ENCODE results near the gene INPP4B. TPM values are rescaled to one million over a fixed set of nuclear protein-coding genes. Genes with fewer than 3 reads are reported as not detected.

Gene INPP4B
- total RNA-seq, 1 donor from 2014 or later: 32.7 TPM

DNA sequence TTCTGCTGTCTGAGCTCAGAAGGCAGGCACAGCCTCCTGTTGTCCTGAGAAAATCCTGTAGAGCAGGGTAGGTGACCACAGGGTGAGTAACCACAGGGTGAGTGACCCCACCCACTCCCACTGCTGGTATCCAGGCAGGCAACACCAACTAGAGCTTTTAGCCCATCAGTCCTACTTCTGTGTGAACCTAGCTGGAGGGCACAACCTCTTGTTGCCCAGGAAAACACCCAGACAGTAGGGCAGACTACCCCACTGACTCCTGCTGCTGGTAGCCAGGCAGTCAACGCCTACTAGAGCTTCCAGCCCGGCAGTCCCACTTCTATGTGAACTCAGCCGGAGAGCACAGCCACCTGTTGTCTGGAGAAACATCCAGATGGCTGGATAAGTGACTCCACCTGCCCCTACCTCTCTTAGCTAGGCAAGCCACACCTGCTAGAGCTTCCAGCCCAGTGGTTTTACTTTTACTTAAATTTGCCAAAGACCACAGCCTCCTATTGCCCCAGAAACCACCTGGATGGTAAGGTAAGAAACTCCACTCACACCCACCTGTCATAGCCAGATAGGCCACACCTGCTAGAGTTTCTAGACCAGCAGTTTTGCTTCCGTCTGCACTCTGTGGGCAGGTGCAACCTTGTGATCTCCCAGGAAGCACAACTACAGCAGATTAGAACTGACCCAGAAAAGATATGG is 371.6 kb downstream of the INPP4B start:
- intact Hi-C loops (cut with DNase I): no loop called here
- H3K4me3 ChIP-seq: no peak overlapping the region
- H3K4me1 ChIP-seq: no peaks in the 10 kb centered on the region
- no peaks in the 10 kb centered on the region for H3K9me3 ChIP-seq
- no peaks in the 10 kb centered on the region for H3K27me3 ChIP-seq
- no peak for DNase-seq (ENCODE audit: low spot score in 2 of 2)
- TF ChIP-seq, protein P1, sequence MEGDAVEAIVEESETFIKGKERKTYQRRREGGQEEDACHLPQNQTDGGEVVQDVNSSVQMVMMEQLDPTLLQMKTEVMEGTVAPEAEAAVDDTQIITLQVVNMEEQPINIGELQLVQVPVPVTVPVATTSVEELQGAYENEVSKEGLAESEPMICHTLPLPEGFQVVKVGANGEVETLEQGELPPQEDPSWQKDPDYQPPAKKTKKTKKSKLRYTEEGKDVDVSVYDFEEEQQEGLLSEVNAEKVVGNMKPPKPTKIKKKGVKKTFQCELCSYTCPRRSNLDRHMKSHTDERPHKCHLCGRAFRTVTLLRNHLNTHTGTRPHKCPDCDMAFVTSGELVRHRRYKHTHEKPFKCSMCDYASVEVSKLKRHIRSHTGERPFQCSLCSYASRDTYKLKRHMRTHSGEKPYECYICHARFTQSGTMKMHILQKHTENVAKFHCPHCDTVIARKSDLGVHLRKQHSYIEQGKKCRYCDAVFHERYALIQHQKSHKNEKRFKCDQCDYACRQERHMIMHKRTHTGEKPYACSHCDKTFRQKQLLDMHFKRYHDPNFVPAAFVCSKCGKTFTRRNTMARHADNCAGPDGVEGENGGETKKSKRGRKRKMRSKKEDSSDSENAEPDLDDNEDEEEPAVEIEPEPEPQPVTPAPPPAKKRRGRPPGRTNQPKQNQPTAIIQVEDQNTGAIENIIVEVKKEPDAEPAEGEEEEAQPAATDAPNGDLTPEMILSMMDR (IDR thresholded peaks at IDR 0.05): no peak
- no peaks in the 10 kb centered on the region for H3K36me3 ChIP-seq
- H3K27ac ChIP-seq: no peak overlapping the region

DNA sequence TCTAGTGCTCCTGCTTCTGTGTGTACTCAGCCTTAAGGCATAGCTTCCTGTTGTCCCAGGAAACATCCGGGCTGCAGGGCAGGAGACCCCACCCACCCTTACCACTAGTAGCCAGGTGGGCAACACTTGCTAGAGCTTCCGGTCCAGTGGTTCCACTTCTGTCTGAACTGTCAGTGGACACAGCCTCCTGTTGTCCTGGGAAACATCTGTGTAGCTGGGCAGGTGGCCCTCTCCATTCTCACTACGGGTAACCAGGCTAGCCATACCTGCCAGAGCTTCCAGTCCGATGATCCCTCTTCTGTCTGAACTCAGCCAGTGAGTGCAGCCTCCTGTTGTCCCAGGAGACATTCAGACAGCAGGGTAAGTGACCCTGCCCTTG is 372.2 kb downstream of the INPP4B start:
- TF ChIP-seq, protein P1 (IDR thresholded peaks at IDR 0.05): no peak
- DNase-seq (ENCODE audit: low spot score in 2 of 2): no peak
- no peaks in the 10 kb centered on the region for H3K9me3 ChIP-seq
- intact Hi-C loops (cut with DNase I): no loop called here
- no peak overlapping the region for H3K27ac ChIP-seq
- no peaks in the 10 kb centered on the region for H3K27me3 ChIP-seq
- H3K36me3 ChIP-seq: no peaks in the 10 kb centered on the region
- H3K4me3 ChIP-seq: no peak overlapping the region
- no peaks in the 10 kb centered on the region for H3K4me1 ChIP-seq

DNA sequence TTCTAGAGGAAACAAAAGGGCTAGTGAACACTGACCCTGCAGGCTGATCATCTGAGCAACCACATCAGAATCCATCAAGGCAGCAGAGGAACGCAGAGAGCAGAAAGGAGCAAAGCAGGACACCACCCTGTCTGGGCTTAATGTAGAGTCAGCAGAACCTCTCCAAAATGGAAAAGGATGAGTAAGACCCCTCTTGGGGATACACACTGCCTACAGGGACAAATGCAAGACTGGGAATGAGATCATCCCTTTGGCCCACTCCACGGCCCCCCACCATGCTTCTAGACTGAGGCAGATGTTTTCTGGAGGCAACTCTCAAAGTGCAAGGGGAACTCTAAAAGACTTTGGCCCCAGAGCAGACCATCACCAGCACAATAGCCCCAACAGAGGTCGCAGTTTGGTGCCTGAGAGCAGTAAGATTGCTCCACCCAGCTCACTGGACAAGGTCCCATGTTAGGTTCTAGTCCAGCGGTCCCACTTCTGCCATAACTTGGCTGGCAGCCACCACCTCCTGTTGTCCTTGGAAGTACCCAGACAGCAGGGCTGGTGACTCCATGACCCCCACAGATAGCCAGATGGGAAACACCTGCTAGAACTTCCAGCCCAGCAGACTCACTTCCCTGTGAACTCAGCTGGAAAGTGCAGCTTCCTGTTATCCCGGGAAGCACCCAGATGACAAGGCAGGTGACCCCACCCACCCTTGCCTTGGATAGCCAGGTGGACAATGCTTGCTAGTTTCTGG is 372.7 kb downstream of the INPP4B start:
- no peak overlapping the region for H3K27ac ChIP-seq
- H3K4me3 ChIP-seq: no peak overlapping the region
- no peaks in the 10 kb centered on the region for H3K4me1 ChIP-seq
- no peaks in the 10 kb centered on the region for H3K27me3 ChIP-seq
- TF ChIP-seq, protein P1 (IDR thresholded peaks at IDR 0.05): no peak
- intact Hi-C loops (cut with DNase I): no loop called here
- no peak for DNase-seq (ENCODE audit: low spot score in 2 of 2)
- no peaks in the 10 kb centered on the region for H3K9me3 ChIP-seq
- H3K36me3 ChIP-seq: no peaks in the 10 kb centered on the region

DNA sequence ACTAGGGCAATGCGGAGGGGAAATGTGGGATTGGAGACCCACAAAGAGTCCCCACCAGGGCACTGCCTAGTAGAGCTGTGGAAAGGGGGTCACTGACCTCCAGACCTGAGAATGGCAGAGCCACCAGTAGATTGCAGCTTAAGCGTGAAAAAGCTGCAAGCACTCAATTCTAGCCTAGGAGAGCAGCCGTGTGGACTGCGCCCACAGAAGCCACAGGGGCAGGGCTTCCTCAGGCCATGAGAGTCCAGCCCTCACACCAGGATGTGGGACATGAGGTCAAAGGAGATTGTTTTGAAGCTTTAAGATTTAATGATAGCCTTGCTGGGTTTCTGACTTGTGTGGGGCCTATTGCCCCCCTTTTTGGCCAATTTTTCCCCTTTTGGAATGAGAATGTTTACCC is 379.0 kb downstream of the INPP4B start:
- Histone ChIP-seq H3K27ac (no peak overlapping the region), H3K9me3 (no peaks in the 10 kb centered on the region), H3K4me1 (no peaks in the 10 kb centered on the region), H3K36me3 (no peaks in the 10 kb centered on the region), H3K4me3 (no peak overlapping the region), H3K27me3 (no peaks in the 10 kb centered on the region)
- intact Hi-C loops (cut with DNase I): no loop called here
- TF ChIP-seq, protein P1 (IDR thresholded peaks at IDR 0.05): no peak
- no peak for DNase-seq (ENCODE audit: low spot score in 2 of 2)

DNA sequence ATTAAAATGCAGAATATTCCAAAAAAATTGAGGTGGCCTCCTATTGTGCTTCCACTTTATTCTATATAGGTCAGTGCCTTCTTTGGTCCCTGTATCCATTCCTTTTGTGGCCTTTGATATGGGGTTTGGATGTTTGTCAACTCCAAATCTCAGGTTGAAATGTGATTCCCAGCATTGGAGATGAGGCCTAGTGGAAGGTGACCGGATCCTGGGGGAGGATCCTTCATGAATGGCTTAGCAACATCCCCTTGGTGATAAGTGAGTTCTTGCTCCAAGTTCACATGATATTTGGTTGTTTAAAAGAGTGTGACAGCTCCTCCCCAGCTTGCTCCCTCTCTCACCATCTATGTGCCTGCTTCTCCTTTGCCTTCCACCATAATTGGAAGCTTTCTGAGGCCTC is 380.6 kb downstream of the INPP4B start:
- DNase-seq (ENCODE audit: low spot score in 2 of 2): no peak
- no peaks in the 10 kb centered on the region for H3K4me1 ChIP-seq
- intact Hi-C loops (cut with DNase I): no loop called here
- no peak overlapping the region for H3K27ac ChIP-seq
- no peaks in the 10 kb centered on the region for H3K9me3 ChIP-seq
- TF ChIP-seq, protein P1 (IDR thresholded peaks at IDR 0.05): no peak
- no peak overlapping the region for H3K4me3 ChIP-seq
- no peaks in the 10 kb centered on the region for H3K27me3 ChIP-seq
- no peaks in the 10 kb centered on the region for H3K36me3 ChIP-seq

Measured in ascending aorta (tissue), 2 donors.